AG09319 (cell line): ENCODE measurements around the gene CKB.

ENCODE experiments used
- DNase-seq: peaks from one replicate; pipeline ENCODE4 v3.0.0-alpha.2; 2010; ENCODE audit warnings: low read depth; ENCODE audit errors: extremely low read depth
- CTCF ChIP-seq: IDR thresholded peaks from 2 replicates; pipeline ENCODE4 v1.5.1; 2011; ENCODE audit warnings: low read depth, mild to moderate bottlenecking, inconsistent platforms, low read length, moderate library complexity

The CKB gene

GRCh38 chr14:103522649-103523574 is at the start of gene CKB:
Gene CKB (minus strand): TSS chr14:103522830. CDS start chr14:103522493, 337 bp downstream.
- TF ChIP-seq CTCF: no peak
- no peak for DNase-seq

- TF ChIP-seq CTCF: no peak
- DNase-seq: no peak
Observed at GRCh38 chr14:103569408-103569807, 46.8 kb upstream of the CKB start.

- no peak for DNase-seq
- no peak for TF ChIP-seq CTCF
Observed at GRCh38 chr14:103568952-103569351, 46.3 kb upstream of the CKB start.

- no peak for TF ChIP-seq CTCF
- no peak for DNase-seq
Observed at GRCh38 chr14:103563844-103564505, 41.3 kb upstream of the CKB start.

GRCh38 chr14:103563226-103563620 is 40.6 kb upstream of the CKB start:
- TF ChIP-seq CTCF: no peak
- no peak for DNase-seq

- no peak for TF ChIP-seq CTCF
- DNase-seq: no peak
Observed at GRCh38 chr14:103562429-103563225, 40.0 kb upstream of the CKB start, which contains the start of the genes BAG5 and COA8. Gene BAG5 (minus strand): TSS chr14:103562657. CDS start chr14:103561164, 1,493 bp downstream. Gene COA8 (plus strand): TSS chr14:103562960. CDS start chr14:103563002, 42 bp downstream.
